ENCODE data around the gene SLC35G1.

The SLC35G1 gene

DNA sequence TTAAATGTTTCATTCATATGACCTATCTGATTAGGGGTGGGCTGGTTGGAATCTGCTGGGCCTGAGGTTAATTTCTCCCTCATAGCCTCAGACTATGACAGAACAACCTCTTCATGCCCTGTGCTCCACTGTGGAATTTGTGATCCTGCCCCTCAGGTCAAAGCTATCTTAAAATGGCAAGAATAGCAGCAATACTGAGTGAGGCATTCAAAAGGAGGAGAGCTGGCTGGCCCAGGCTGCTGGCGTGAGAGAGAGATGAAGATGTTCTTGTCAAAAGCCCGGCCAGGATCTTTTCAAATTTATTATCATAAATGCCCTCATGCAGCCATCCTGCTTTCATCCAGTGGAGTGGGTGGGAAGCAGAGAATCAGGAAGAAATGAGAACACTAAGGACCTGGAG lies 58.1 kb downstream of the SLC35G1 start:
- DNase-seq (ENCODE audit: low spot score) = no peak
